Mesodermal cell (in vitro differentiated cells): ENCODE measurements around the gene NUP155.
"Not testable (repeated sequence)": the region's sequence is repeated elsewhere in the genome, so short reads cannot be mapped to it uniquely, and the experiment has no call there.

Source experiments
- H3K27ac ChIP-seq: 2 replicates; pipeline ENCODE4 v1.7.0; 2013; ENCODE audit warnings: mild to moderate bottlenecking, low read depth, low read length, moderate library complexity; ENCODE audit not compliant: severe bottlenecking
- H3K36me3 ChIP-seq: 2 replicates; pipeline ENCODE4 v1.7.1; 2013; ENCODE audit warnings: mild to moderate bottlenecking, low read length, moderate library complexity; ENCODE audit not compliant: control insufficient read depth, insufficient read depth
- H3K4me1 ChIP-seq: one replicate; pipeline ENCODE4 v1.7.1; 2013; ENCODE audit warnings: mild to moderate bottlenecking, low read length; ENCODE audit not compliant: insufficient read depth, control insufficient read depth, poor library complexity, severe bottlenecking
- H3K4me3 ChIP-seq: 2 replicates; pipeline ENCODE4 v1.7.0; 2013; ENCODE audit warnings: low read length, control low read depth, mild to moderate bottlenecking; ENCODE audit not compliant: insufficient read depth, poor library complexity, severe bottlenecking; ENCODE audit errors: extremely low read depth
- H3K9me3 ChIP-seq: 2 replicates; pipeline ENCODE4 v1.7.1; 2013; ENCODE audit warnings: mild to moderate bottlenecking, low read length, moderate library complexity; ENCODE audit not compliant: control insufficient read depth
- WGBS, 2 experiments: methylation state at CpG; one replicate each; pipeline ENCODE4 v1.1.5; 2013; ENCODE audit warnings: missing lambda C conversion rate in 2 of 2; ENCODE audit not compliant: insufficient coverage in 2 of 2; 5-methylcytosine and 5-hydroxymethylcytosine counted together

The NUP155 gene

DNA sequence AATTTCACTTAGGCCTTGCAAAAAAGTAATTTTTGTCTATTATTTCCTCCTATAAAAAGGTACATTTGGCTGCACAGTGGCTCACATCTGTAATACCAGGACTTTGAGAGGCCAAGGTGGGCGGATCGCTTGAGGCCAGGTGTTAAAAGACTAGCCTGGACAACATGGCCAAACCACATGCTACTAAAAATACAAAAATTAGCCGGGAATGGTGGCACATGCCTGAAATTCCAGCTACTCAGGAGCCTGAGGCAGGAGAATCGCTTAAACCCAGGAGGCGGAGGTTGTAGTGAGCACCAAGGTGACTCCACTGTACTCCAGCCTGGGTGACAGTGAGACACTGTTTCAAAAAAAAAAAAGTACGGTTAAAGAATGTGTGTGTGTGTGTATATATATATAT, 15.7 kb downstream of the NUP155 start:
- Histone ChIP-seq H3K4me1 (peaks cover 2% of the 10 kb centered on the region), H3K4me3 (no peak overlapping the region), H3K36me3 (peaks cover 83% of the 10 kb centered on the region), H3K27ac (no peak overlapping the region), H3K9me3 (no peaks in the 10 kb centered on the region)
- WGBS, 2 experiments = 94% methylated on average over 3 to 5 of the region's 6 CpGs

DNA sequence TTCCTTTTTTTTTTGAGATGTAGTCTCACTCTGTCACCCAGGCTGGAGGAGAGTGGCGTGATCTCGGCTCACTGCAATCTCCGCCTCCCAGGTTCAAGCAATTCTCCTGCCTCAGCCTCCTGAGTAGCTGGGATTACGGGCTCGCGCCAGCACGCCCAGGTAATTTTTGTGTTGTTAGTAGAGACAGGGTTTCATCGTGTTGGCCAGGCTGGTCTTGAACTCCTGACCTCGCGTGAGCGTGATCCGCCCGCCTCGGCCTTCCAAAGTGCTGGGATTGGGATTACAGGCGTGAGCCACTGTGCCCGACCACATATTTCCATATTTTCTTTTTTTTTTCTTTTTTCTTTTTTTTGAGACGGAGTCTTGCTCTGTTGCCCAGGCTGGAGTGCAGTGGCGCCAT, 28.2 kb downstream of the NUP155 start:
- WGBS, 2 experiments = 93 to 94% methylated on average over 15 to 16 of the region's 18 CpGs
- H3K27ac ChIP-seq, H3K9me3 ChIP-seq, H3K4me3 ChIP-seq, H3K4me1 ChIP-seq: not testable (repeated sequence)
- peaks cover 89% of the 10 kb centered on the region for H3K36me3 ChIP-seq

GRCh38 chr5:37334754-37335153, 36.2 kb downstream of the NUP155 start:
- H3K4me1 ChIP-seq, H3K27ac ChIP-seq, H3K4me3 ChIP-seq, H3K9me3 ChIP-seq: not testable (repeated sequence)
- H3K36me3 ChIP-seq = peaks cover 84% of the 10 kb centered on the region
- WGBS, 2 experiments = 90 to 99% methylated on average over 10 of the region's 12 CpGs

- no peaks in the 10 kb centered on the region for H3K9me3 ChIP-seq
- peaks cover 86% of the 10 kb centered on the region for H3K36me3 ChIP-seq
- no peaks in the 10 kb centered on the region for H3K4me1 ChIP-seq
- no peak overlapping the region for H3K27ac ChIP-seq
- H3K4me3 ChIP-seq = no peak overlapping the region
Observed at GRCh38 chr5:37326536-37326935, 44.4 kb downstream of the NUP155 start.

GRCh38 chr5:37323607-37324006, 47.3 kb downstream of the NUP155 start:
- WGBS, 2 experiments = 88% methylated on average over 1 of the region's 1 CpG; no CpG with 5 or more reads in 1 of the 2 experiments
- Histone ChIP-seq H3K4me1 (no peaks in the 10 kb centered on the region), H3K4me3 (no peak overlapping the region), H3K36me3 (peaks cover 84% of the 10 kb centered on the region), H3K27ac (no peak overlapping the region), H3K9me3 (no peaks in the 10 kb centered on the region)

GRCh38 chr5:37319037-37319782, 51.7 kb downstream of the NUP155 start:
- Histone ChIP-seq H3K9me3 (no peaks in the 10 kb centered on the region), H3K27ac (no peak overlapping the region), H3K4me3 (no peak overlapping the region), H3K4me1 (no peaks in the 10 kb centered on the region), H3K36me3 (peaks cover 82% of the 10 kb centered on the region)
- 97 to 100% methylated on average over 2 of the region's 3 CpGs for WGBS, 2 experiments

DNA sequence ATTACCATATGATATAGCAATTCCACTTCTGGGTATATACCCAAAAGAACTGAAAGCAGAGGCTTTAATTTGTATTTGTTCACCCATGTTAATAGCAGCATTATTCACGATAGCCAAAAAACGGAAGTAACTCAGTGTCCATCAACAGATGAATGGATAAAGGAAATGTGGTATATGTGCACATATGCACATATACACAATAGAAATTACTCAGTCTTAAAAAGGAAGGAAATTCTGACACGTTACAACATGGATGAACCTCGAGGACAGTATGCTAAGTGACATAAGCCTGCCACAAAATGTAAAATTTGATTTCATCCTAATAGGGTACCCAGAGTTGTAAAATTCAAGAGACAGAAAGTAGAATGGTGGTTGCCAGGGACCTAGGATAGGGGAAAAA, 54.9 kb downstream of the NUP155 start:
- Histone ChIP-seq H3K9me3 (no peaks in the 10 kb centered on the region), H3K4me1 (no peaks in the 10 kb centered on the region), H3K36me3 (peaks cover 92% of the 10 kb centered on the region), H3K27ac (no peak overlapping the region), H3K4me3 (no peak overlapping the region)
- WGBS, 2 experiments = 86% methylated on average over 4 of the region's 4 CpGs; no CpG with 5 or more reads in 1 of the 2 experiments

GRCh38 chr5:37310360-37310759, 60.5 kb downstream of the NUP155 start:
- Histone ChIP-seq H3K27ac (no peak overlapping the region), H3K4me1 (no peaks in the 10 kb centered on the region), H3K9me3 (no peaks in the 10 kb centered on the region), H3K36me3 (peaks cover 95% of the 10 kb centered on the region), H3K4me3 (no peak overlapping the region)
- WGBS, 2 experiments = no CpG with 5 or more reads among the region's 1 CpG

GRCh38 chr5:37308793-37309192, 62.1 kb downstream of the NUP155 start:
- WGBS, 2 experiments = 88 to 100% methylated on average over 2 of the region's 4 CpGs

DNA sequence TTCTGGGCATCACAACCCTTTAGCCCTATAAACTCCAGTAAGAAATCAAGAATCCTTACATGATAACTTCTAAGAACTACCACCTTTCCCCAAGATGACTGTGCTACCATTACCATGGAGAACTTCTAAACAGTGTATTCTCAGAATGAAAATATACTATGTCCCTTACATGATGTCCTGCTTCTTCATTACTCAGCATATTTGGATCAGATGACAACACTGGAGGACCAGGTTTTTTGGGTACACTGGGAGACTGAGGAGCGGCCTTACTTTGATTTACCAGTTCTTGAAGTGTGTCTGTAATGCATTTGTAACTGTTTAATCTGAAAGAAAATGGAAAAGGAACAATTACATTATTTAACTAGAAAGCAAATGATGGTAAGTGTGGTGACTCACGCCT, 66.0 kb downstream of the NUP155 start:
- Histone ChIP-seq H3K36me3 (peaks cover 95% of the 10 kb centered on the region), H3K27ac (no peak overlapping the region), H3K4me1 (no peaks in the 10 kb centered on the region), H3K9me3 (no peaks in the 10 kb centered on the region), H3K4me3 (no peak overlapping the region)
- WGBS, 2 experiments = 100% methylated on average over 1 to 2 of the region's 2 CpGs

More at GRCh38 chr5:37308793-37309192, 62.1 kb downstream of the NUP155 start:
- Histone ChIP-seq H3K36me3 (peaks cover 95% of the 10 kb centered on the region), H3K4me1 (no peaks in the 10 kb centered on the region), H3K9me3 (no peaks in the 10 kb centered on the region), H3K27ac (no peak overlapping the region), H3K4me3 (no peak overlapping the region)

- not testable (repeated sequence) for H3K4me1 ChIP-seq, H3K27ac ChIP-seq, H3K9me3 ChIP-seq, H3K4me3 ChIP-seq
- 100% methylated on average over 3 of the region's 7 CpGs; no CpG with 5 or more reads in 1 of the 2 experiments for WGBS, 2 experiments
- peaks cover 78% of the 10 kb centered on the region for H3K36me3 ChIP-seq
Observed at GRCh38 chr5:37296313-37296712, 74.6 kb downstream of the NUP155 start.
